Measurements from ENCODE around the gene CP. TPM values are rescaled to one million over a fixed set of nuclear protein-coding genes. Genes with fewer than 3 reads are reported as not detected.

CP gene
- total and polyA plus RNA-seq, 9 of the 15 experiments (the other 6 are each of a cell fraction or from before 2014, with no cell fraction given) = 0.30 to 0.75 TPM; not detected in 7

- TF ChIP-seq HNRNPK (IDR thresholded peaks at IDR 0.05; ENCODE audit: low read depth, low read length, poor library complexity, severe bottlenecking) = no peak
- no peak; a peak in 1 of 4 replicates for TF ChIP-seq ETV6 (IDR thresholded peaks at IDR 0.05; ENCODE audit: borderline replicate concordance in 1 of 2, low read depth in 2 of 2, low read length in 1 of 2)
- TF ChIP-seq ETV6 (CRISPR knock-in tag; IDR thresholded peaks at IDR 0.05; ENCODE audit: borderline replicate concordance) = no peak
- TF ChIP-seq NFE2L1 (tag; IDR thresholded peaks at IDR 0.05; ENCODE audit: borderline replicate concordance, low read depth) = no peak
- TF ChIP-seq HSF4 (CRISPR knock-in tag; IDR thresholded peaks at IDR 0.05; ENCODE audit: borderline replicate concordance) = no peak
- TF ChIP-seq ZBTB12 (CRISPR knock-in tag; IDR thresholded peaks at IDR 0.05) = peak; percentile 58
- TF ChIP-seq ZFP1 (CRISPR knock-in tag; IDR thresholded peaks at IDR 0.05) = no peak
- peak; percentile 65; the same call in 1 of the 2 replicates for TF ChIP-seq ZBTB7A (IDR thresholded peaks at IDR 0.05; ENCODE audit: borderline replicate concordance, control insufficient read depth, low read depth, low read length)
- no peak for TF ChIP-seq KLF10 (CRISPR knock-in tag; IDR thresholded peaks at IDR 0.05)
- no peak for TF ChIP-seq CBX8 (IDR thresholded peaks at IDR 0.05; ENCODE audit: borderline replicate concordance, extremely low read depth, low read depth, low read length, poor library complexity, severe bottlenecking)
- TF ChIP-seq, protein P1, sequence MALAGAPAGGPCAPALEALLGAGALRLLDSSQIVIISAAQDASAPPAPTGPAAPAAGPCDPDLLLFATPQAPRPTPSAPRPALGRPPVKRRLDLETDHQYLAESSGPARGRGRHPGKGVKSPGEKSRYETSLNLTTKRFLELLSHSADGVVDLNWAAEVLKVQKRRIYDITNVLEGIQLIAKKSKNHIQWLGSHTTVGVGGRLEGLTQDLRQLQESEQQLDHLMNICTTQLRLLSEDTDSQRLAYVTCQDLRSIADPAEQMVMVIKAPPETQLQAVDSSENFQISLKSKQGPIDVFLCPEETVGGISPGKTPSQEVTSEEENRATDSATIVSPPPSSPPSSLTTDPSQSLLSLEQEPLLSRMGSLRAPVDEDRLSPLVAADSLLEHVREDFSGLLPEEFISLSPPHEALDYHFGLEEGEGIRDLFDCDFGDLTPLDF (CRISPR knock-in tag; IDR thresholded peaks at IDR 0.05) = 0 out of 2 replicates have a peak, but pooled peaks have one; percentile 72
- no peak for TF ChIP-seq PML (IDR thresholded peaks at IDR 0.05; ENCODE audit: low read length)
- TF ChIP-seq ZNF239 (CRISPR knock-in tag; IDR thresholded peaks at IDR 0.05) = no peak
- no peak for TF ChIP-seq ZBTB2 (IDR thresholded peaks at IDR 0.05)
- no peak for TF ChIP-seq TCF7L2 (IDR thresholded peaks at IDR 0.05; ENCODE audit: low read depth, low read length)
- TF ChIP-seq MLLT1 (IDR thresholded peaks at IDR 0.05) = 0 out of 4 replicates have a peak, but pooled peaks of 1 of the 2 experiments have one; percentile 12
- TF ChIP-seq ZNF644 (tag; IDR thresholded peaks at IDR 0.05; ENCODE audit: low read depth) = no peak
- peak; percentile 95; the same call in 1 of the 2 replicates for TF ChIP-seq PHF8 (IDR thresholded peaks at IDR 0.05; ENCODE audit: borderline replicate concordance, low read length)
- TF ChIP-seq PCBP1 (IDR thresholded peaks at IDR 0.05; ENCODE audit: low read depth, low read length, poor library complexity, severe bottlenecking) = peak; percentile 44
- 0 out of 2 replicates have a peak, but pooled peaks have one; percentile 61 for TF ChIP-seq HDAC2 (IDR thresholded peaks at IDR 0.05)
- peak; percentile 77 to 86 for TF ChIP-seq MAZ (CRISPR knock-in tag; conservative IDR thresholded peaks at IDR 0.05 in 1 of 2, IDR thresholded peaks at IDR 0.05 in 1 of 2)
Measured at GRCh38 chr3:149129326-149130205, 92.1 kb downstream of the CP start, which contains the start of gene HPS3 (continued).
